ENCODE measurements around the gene CENPE. TPM values are rescaled to one million over a fixed set of nuclear protein-coding genes. Genes with fewer than 3 reads are reported as not detected.

Gene CENPE
- total and polyA plus RNA-seq, 2 of the 8 experiments (the other 6 are each of a cell fraction or from before 2014, with no cell fraction given): 2.1 to 49.0 TPM

GRCh38 chr4:103073792-103074438, 124.2 kb downstream of the CENPE start (continued):
- no peak for TF ChIP-seq RNF2 (IDR thresholded peaks at IDR 0.05; ENCODE audit: borderline replicate concordance, low read depth, low read length, missing control alignments, poor library complexity, severe bottlenecking)

All from H1 (cell line).